SK-N-SH treated with all-trans-retinoic acid at 6 μM for 48 hours (cell line): Measurements from ENCODE around the gene NGB.
"Not testable (repeated sequence)": the region's sequence is repeated elsewhere in the genome, so short reads cannot be mapped to it uniquely, and the experiment has no call there.

Source experiments
- ATAC-seq: fragments of 200-7000 bp; cut with Tn5 transposase; 3 replicates; pipeline ENCODE4 v1.9.1; 2020; ENCODE audit warnings: mild to moderate bottlenecking, moderate library complexity
- CSDC2 ChIP-seq: fragments of 250-450 bp; sonication (Bioruptor Pico); IDR thresholded peaks from 2 replicates; pipeline ENCODE4 v1.5.0; 2020; ENCODE audit warnings: mild to moderate bottlenecking, moderate library complexity
- CSRNP3 ChIP-seq: fragments of 250-450 bp; sonication (Bioruptor Pico); IDR thresholded peaks from 2 replicates; pipeline ENCODE4 v1.5.1; 2021; ENCODE audit warnings: mild to moderate bottlenecking, moderate library complexity
- ESRRG ChIP-seq: fragments of 250-450 bp; sonication (Bioruptor Pico); IDR thresholded peaks from 2 replicates; pipeline ENCODE4 v1.6.1; 2021; ENCODE audit warnings: mild to moderate bottlenecking
- GLIS3 ChIP-seq: fragments of 250-450 bp; sonication (Bioruptor Pico); IDR thresholded peaks from 2 replicates; pipeline ENCODE4 v1.5.0; 2020; ENCODE audit warnings: mild to moderate bottlenecking, moderate library complexity
- OSR1 ChIP-seq: fragments of 250-450 bp; sonication (Bioruptor Pico); IDR thresholded peaks from 2 replicates; pipeline ENCODE4 v1.8.0; 2022; ENCODE audit warnings: moderate library complexity, mild to moderate bottlenecking, inconsistent platforms
- PPARA ChIP-seq: fragments of 250-450 bp; sonication (Bioruptor Pico); IDR thresholded peaks from 2 replicates; pipeline ENCODE4 v1.5.0; 2020; ENCODE audit warnings: mild to moderate bottlenecking, borderline replicate concordance
- RARB ChIP-seq: fragments of 250-450 bp; sonication (Bioruptor Pico); IDR thresholded peaks from 2 replicates; pipeline ENCODE4 v1.8.0; 2021; ENCODE audit warnings: mild to moderate bottlenecking, moderate library complexity
- SNAI2 ChIP-seq: fragments of 250-450 bp; sonication (Bioruptor Pico); IDR thresholded peaks from 2 replicates; pipeline ENCODE4 v1.5.0; 2020; ENCODE audit warnings: mild to moderate bottlenecking, moderate library complexity
- TCF4 ChIP-seq: fragments of 250-450 bp; sonication (Bioruptor Pico); IDR thresholded peaks from 2 replicates; pipeline ENCODE4 v1.8.0; 2021; ENCODE audit warnings: mild to moderate bottlenecking, moderate library complexity, borderline replicate concordance
- TOX ChIP-seq: fragments of 250-450 bp; sonication (Bioruptor Pico); IDR thresholded peaks from 2 replicates; pipeline ENCODE4 v1.8.0; 2021; ENCODE audit warnings: mild to moderate bottlenecking, moderate library complexity, borderline replicate concordance
- ZC3H10 ChIP-seq: fragments of 250-450 bp; sonication (Bioruptor Pico); IDR thresholded peaks from 2 replicates; pipeline ENCODE4 v1.5.1; 2021; ENCODE audit warnings: mild to moderate bottlenecking, moderate library complexity
- ZFP30 ChIP-seq: fragments of 450-650 bp; formaldehyde crosslinking; IDR thresholded peaks from 2 replicates; pipeline ENCODE4 v1.5.0; 2022; ENCODE audit warnings: mild to moderate bottlenecking, moderate library complexity
- ZNF565 ChIP-seq: fragments of 450-650 bp; formaldehyde crosslinking; conservative IDR thresholded peaks from 2 replicates; pipeline ENCODE4 v1.5.0; 2020; ENCODE audit warnings: low read depth, mild to moderate bottlenecking, moderate library complexity
- ZNF70 ChIP-seq: fragments of 450-650 bp; formaldehyde crosslinking; IDR thresholded peaks from 2 replicates; pipeline ENCODE4 v1.5.0; 2020; ENCODE audit warnings: mild to moderate bottlenecking, moderate library complexity
- ZNF8 ChIP-seq: fragments of 450-650 bp; formaldehyde crosslinking; IDR thresholded peaks from 2 replicates; pipeline ENCODE4 v1.5.0; 2020; ENCODE audit warnings: mild to moderate bottlenecking, moderate library complexity
- TF ChIP-seq, protein P1 (sequence below): fragments of 250-450 bp; sonication (Bioruptor Pico); IDR thresholded peaks from 2 replicates; pipeline ENCODE4 v1.5.0; 2020; ENCODE audit warnings: mild to moderate bottlenecking, moderate library complexity
- TF ChIP-seq, protein P2 (sequence below): fragments of 250-450 bp; sonication (Bioruptor Pico); IDR thresholded peaks from 2 replicates; pipeline ENCODE4 v1.5.1; 2020; ENCODE audit warnings: low read depth, mild to moderate bottlenecking, moderate library complexity
- TF ChIP-seq, protein P3 (sequence below): fragments of 250-450 bp; sonication (Bioruptor Pico); IDR thresholded peaks from 2 replicates; pipeline ENCODE4 v1.8.0; 2020; ENCODE audit warnings: mild to moderate bottlenecking, moderate library complexity, borderline replicate concordance

NGB gene

DNA sequence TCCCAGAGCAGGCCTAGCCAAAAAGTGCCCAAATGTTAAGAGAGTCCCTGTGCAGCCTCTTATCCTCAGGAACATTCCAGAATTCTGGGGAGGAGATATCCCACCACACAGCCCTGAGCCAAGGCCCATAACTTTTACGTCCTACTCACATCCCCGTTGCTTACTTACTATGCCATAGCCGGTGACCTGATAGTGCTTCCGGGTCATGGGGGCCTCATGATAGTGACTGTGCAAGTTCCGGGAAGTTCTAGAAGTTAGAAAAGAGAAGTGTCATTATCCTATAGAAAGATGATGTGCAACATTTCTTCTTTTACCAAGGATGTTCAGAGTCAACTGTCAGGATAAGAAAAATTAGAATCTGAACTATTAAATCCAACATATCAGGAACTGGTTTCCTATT lies 15.6 kb upstream of the NGB start:
- no peak for TF ChIP-seq ESRRG (CRISPR knock-in tag)
- TF ChIP-seq CSRNP3 (CRISPR knock-in tag), result no peak
- ATAC-seq, result no peak

GRCh38 chr14:77284466-77284865 lies 13.5 kb upstream of the NGB start:
- TF ChIP-seq RARB (no peak), ZNF565 (no peak), ZNF8 (CRISPR knock-in tag) (no peak), OSR1 (CRISPR knock-in tag) (no peak), CSDC2 (CRISPR knock-in tag) (no peak), TCF4 (CRISPR knock-in tag) (no peak), ZFP30 (CRISPR knock-in tag) (no peak), TOX (CRISPR knock-in tag) (no peak)
- TF ChIP-seq, protein P1, sequence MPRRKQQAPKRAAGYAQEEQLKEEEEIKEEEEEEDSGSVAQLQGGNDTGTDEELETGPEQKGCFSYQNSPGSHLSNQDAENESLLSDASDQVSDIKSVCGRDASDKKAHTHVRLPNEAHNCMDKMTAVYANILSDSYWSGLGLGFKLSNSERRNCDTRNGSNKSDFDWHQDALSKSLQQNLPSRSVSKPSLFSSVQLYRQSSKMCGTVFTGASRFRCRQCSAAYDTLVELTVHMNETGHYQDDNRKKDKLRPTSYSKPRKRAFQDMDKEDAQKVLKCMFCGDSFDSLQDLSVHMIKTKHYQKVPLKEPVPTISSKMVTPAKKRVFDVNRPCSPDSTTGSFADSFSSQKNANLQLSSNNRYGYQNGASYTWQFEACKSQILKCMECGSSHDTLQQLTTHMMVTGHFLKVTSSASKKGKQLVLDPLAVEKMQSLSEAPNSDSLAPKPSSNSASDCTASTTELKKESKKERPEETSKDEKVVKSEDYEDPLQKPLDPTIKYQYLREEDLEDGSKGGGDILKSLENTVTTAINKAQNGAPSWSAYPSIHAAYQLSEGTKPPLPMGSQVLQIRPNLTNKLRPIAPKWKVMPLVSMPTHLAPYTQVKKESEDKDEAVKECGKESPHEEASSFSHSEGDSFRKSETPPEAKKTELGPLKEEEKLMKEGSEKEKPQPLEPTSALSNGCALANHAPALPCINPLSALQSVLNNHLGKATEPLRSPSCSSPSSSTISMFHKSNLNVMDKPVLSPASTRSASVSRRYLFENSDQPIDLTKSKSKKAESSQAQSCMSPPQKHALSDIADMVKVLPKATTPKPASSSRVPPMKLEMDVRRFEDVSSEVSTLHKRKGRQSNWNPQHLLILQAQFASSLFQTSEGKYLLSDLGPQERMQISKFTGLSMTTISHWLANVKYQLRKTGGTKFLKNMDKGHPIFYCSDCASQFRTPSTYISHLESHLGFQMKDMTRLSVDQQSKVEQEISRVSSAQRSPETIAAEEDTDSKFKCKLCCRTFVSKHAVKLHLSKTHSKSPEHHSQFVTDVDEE (CRISPR knock-in tag), result no peak
- no peak for ATAC-seq

DNA sequence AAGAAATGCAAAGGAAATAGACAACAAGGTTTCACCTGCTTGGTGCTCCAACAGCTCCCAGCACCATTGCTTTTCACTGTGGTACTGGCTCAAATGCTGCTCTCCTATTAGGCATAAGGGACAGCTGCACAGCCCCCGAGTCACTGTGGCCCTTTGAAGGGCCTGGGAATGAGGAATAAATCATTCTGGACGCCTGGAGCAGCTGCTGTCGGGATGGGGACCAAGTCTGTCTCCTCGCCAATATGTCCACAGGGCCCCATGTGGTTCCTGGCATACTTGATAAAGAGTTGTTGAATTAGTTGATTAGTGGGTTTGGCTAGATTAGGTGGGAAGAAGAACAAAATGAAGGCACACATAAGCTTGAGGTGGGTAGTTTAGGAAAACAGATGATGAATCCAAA lies 13.1 kb upstream of the NGB start:
- ATAC-seq, result no peak
- TF ChIP-seq, protein P2, sequence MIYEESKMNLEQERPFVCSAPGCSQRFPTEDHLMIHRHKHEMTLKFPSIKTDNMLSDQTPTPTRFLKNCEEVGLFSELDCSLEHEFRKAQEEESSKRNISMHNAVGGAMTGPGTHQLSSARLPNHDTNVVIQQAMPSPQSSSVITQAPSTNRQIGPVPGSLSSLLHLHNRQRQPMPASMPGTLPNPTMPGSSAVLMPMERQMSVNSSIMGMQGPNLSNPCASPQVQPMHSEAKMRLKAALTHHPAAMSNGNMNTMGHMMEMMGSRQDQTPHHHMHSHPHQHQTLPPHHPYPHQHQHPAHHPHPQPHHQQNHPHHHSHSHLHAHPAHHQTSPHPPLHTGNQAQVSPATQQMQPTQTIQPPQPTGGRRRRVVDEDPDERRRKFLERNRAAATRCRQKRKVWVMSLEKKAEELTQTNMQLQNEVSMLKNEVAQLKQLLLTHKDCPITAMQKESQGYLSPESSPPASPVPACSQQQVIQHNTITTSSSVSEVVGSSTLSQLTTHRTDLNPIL, result no peak
- no peak for TF ChIP-seq TCF4 (CRISPR knock-in tag)
- TF ChIP-seq ZFP30 (CRISPR knock-in tag), result no peak
- TF ChIP-seq GLIS3, result no peak
- TF ChIP-seq, protein P1 (CRISPR knock-in tag), result no peak
- no peak for TF ChIP-seq ZC3H10
- TF ChIP-seq RARB, result no peak
- TF ChIP-seq ZNF70 (CRISPR knock-in tag), result no peak
- TF ChIP-seq ZNF565, result no peak
- TF ChIP-seq CSDC2 (CRISPR knock-in tag), result no peak
- TF ChIP-seq, protein P3, sequence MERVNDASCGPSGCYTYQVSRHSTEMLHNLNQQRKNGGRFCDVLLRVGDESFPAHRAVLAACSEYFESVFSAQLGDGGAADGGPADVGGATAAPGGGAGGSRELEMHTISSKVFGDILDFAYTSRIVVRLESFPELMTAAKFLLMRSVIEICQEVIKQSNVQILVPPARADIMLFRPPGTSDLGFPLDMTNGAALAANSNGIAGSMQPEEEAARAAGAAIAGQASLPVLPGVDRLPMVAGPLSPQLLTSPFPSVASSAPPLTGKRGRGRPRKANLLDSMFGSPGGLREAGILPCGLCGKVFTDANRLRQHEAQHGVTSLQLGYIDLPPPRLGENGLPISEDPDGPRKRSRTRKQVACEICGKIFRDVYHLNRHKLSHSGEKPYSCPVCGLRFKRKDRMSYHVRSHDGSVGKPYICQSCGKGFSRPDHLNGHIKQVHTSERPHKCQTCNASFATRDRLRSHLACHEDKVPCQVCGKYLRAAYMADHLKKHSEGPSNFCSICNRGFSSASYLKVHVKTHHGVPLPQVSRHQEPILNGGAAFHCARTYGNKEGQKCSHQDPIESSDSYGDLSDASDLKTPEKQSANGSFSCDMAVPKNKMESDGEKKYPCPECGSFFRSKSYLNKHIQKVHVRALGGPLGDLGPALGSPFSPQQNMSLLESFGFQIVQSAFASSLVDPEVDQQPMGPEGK, result no peak
- no peak for TF ChIP-seq ZNF8 (CRISPR knock-in tag)

DNA sequence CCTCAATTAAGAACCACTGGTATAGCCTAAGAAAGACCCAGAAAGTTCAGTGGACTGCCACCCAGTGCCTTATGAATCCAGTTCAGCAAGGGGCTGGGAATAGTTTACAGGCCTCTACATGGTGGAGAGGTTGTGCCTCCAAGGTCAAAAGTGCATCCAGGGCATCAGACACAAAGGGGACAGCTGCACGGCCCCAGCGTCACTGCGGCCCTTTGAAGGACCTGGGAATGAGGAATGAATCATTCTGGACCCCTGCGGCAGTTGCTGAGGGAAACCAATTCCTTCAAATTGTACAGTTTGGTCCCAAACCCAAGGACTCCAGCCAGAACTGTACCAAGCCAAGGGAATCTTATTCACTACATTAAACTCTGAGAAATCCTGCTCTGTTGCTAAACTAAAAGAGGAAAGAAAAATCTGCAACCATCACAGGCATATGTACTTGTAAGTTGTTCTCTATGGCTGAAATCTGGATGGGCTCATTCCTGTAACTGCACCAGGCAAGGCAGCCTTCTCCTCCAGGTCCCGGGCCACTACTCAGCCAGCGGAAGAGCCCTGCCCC lies 10.9 kb upstream of the NGB start:
- TF ChIP-seq ZFP30 (CRISPR knock-in tag) (no peak), ZNF70 (CRISPR knock-in tag) (no peak), RARB (no peak), SNAI2 (CRISPR knock-in tag) (no peak), PPARA (CRISPR knock-in tag) (no peak)
- TF ChIP-seq, protein P3, result no peak
- TF ChIP-seq, all 23 proteins: peak for 0
- ATAC-seq, result no peak

- ATAC-seq, result not testable (repeated sequence)
Measured at GRCh38 chr14:77280921-77281320, 9.9 kb upstream of the NGB start.
